CD4-positive, CD25-positive, alpha-beta regulatory T cell (primary cell): ENCODE measurements around the gene PIK3C2G. TPM values are rescaled to one million over a fixed set of nuclear protein-coding genes. Genes with fewer than 3 reads are reported as not detected.

Experiments
- ATAC-seq, 2 donors: fragments of 150-1000 bp; cut with Tn5 transposase; one replicate each; pipeline ENCODE4 v1.10.0; 2021; ENCODE audit warnings: low read depth in 2 of 2, moderate number of reproducible peaks in 2 of 2, moderate library complexity in 1 of 2
- DNase-seq, 3 donors: peaks; one replicate each; pipeline versions ENCODE4 v3.0.0 to v3.0.0-alpha.2; 2012 to 2022; ENCODE audit warnings: mixed read lengths in 1 of 3
- H3K27ac ChIP-seq: one replicate; pipeline ENCODE4 v1.7.0; 2013; ENCODE audit warnings: mild to moderate bottlenecking, low read length; ENCODE audit not compliant: insufficient read depth, poor library complexity, severe bottlenecking
- H3K27me3 ChIP-seq: one replicate; pipeline ENCODE4 v1.7.0; 2013; ENCODE audit warnings: low read length; ENCODE audit not compliant: control insufficient read depth, insufficient read depth
- H3K36me3 ChIP-seq: one replicate; pipeline ENCODE4 v1.7.0; 2013; ENCODE audit warnings: mild to moderate bottlenecking, low read length, moderate library complexity; ENCODE audit not compliant: control insufficient read depth, insufficient read depth
- H3K4me1 ChIP-seq: 2 replicates; pipeline ENCODE4 v1.7.0; 2013; ENCODE audit warnings: mild to moderate bottlenecking, low read length; ENCODE audit not compliant: insufficient read depth, control insufficient read depth, poor library complexity, severe bottlenecking
- H3K4me3 ChIP-seq: one replicate; pipeline ENCODE4 v1.7.0; 2013; ENCODE audit warnings: low read depth, mild to moderate bottlenecking, low read length, moderate library complexity
- H3K9me3 ChIP-seq, 2 experiments: 1 replicate in 1 of 2; 2 replicates in 1 of 2; pipeline ENCODE4 v1.7.0; 2013; ENCODE audit warnings: low read length in 2 of 2, mild to moderate bottlenecking in 1 of 2, moderate library complexity in 1 of 2; ENCODE audit not compliant: control insufficient read depth in 2 of 2
- H3K27ac Mint-ChIP-seq, 3 donors: one replicate each; pipeline ENCODE4 v1.8.0; 2020 to 2022; ENCODE audit warnings: mild to moderate bottlenecking in 3 of 3, mixed read lengths in 3 of 3, moderate library complexity in 2 of 3
- H3K27me3 Mint-ChIP-seq: one replicate; pipeline ENCODE4 v1.8.0; 2022; ENCODE audit warnings: mild to moderate bottlenecking, mixed read lengths
- H3K36me3 Mint-ChIP-seq: one replicate; pipeline ENCODE4 v1.8.0; 2020; ENCODE audit warnings: mixed read lengths
- H3K4me1 Mint-ChIP-seq, 4 donors: one replicate each; pipeline ENCODE4 v1.8.0; 2020 to 2022; ENCODE audit warnings: mixed read lengths in 4 of 4, mild to moderate bottlenecking in 1 of 4
- H3K4me3 Mint-ChIP-seq, 4 donors: one replicate each; pipeline ENCODE4 v1.8.0; 2020 to 2022; ENCODE audit warnings: mild to moderate bottlenecking in 4 of 4, mixed read lengths in 4 of 4, moderate library complexity in 3 of 4
- H3K9me3 Mint-ChIP-seq, 7 donors: one replicate each; pipeline ENCODE4 v1.8.0; 2020 to 2022; ENCODE audit warnings: mixed read lengths in 7 of 7, mild to moderate bottlenecking in 3 of 7, moderate library complexity in 2 of 7
- polyA plus RNA-seq, 4 donors: library from polyadenylated mRNA; unstranded; fragments of 300-500 nt; fragmentation: Illumina TruSeq; gene quantifications; one replicate each; pipeline ENCODE4 v1.2.3, GENCODE V29; 2021
- total RNA-seq: library from RNA; stranded (reverse); gene quantifications from one replicate; pipeline ENCODE4 v1.2.3, GENCODE V29; 2022

The PIK3C2G gene
- total and polyA plus RNA-seq, 5 donors from 2014 or later = not detected

DNA sequence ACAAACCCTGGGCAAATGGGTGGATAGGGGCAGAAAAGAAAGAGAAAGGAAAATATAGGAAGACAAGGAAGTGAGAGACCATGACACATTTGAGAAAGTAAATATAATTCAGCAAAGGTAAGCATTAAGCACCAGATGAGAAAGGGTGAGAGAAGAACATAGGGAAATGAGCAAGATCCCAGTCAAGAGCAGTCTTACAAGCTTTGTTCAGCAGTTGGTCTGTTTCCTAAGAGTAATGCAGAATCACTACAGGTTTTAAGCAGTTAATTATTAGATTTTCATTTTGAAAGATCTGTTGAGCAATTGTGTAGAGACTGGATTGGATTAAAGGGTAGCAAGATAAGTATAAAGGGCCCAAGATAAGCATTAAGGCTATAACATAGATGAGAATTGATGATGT, 330.2 kb downstream of the PIK3C2G start:
- Histone ChIP-seq H3K27ac (no peak overlapping the region), H3K4me1 (no peaks in the 10 kb centered on the region), H3K9me3 (no peaks in the 10 kb centered on the region), H3K4me3 (no peak overlapping the region), H3K27me3 (no peaks in the 10 kb centered on the region), H3K36me3 (no peaks in the 10 kb centered on the region)
- H3K27me3 Mint-ChIP-seq = no peaks in the 10 kb centered on the region
- no peaks in the 10 kb centered on the region for H3K36me3 Mint-ChIP-seq
- no peak for ATAC-seq
- peaks cover 0 to 11% (median 2%) of the 10 kb centered on the region in 7 donors for H3K9me3 Mint-ChIP-seq
- H3K4me1 Mint-ChIP-seq = no peaks in the 10 kb centered on the region
- no peak for DNase-seq
- no peak overlapping the region for H3K4me3 Mint-ChIP-seq
- no peak overlapping the region for H3K27ac Mint-ChIP-seq

DNA sequence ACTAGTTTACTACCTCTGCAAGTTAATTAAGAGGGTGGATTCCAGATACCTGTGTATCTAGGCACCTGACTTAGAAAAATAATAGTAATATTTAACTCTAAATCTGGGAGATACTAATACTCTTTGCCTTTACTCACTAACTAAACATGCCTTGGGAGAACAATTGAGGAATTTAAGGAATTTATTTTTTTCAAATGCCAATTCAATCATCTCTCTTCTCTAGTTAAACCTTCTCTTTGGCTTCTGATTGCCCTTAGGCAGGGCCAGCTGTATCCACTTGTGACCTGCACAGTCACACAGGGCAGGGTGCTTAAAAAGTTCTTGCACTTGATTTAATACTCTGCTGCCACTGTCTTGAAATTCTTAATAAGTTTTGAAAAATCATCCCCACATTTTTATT, 334.1 kb downstream of the PIK3C2G start:
- no peak for ATAC-seq
- Histone ChIP-seq H3K4me1 (no peaks in the 10 kb centered on the region), H3K4me3 (no peak overlapping the region), H3K27ac (no peak overlapping the region), H3K9me3 (no peaks in the 10 kb centered on the region), H3K27me3 (no peaks in the 10 kb centered on the region), H3K36me3 (no peaks in the 10 kb centered on the region)
- no peak overlapping the region for H3K27ac Mint-ChIP-seq
- H3K4me3 Mint-ChIP-seq = no peak overlapping the region
- peaks cover 0 to 2% (median under 1%) of the 10 kb centered on the region in 7 donors for H3K9me3 Mint-ChIP-seq
- DNase-seq = no peak
- H3K27me3 Mint-ChIP-seq = no peaks in the 10 kb centered on the region
- H3K4me1 Mint-ChIP-seq = no peaks in the 10 kb centered on the region
- H3K36me3 Mint-ChIP-seq = no peaks in the 10 kb centered on the region

DNA sequence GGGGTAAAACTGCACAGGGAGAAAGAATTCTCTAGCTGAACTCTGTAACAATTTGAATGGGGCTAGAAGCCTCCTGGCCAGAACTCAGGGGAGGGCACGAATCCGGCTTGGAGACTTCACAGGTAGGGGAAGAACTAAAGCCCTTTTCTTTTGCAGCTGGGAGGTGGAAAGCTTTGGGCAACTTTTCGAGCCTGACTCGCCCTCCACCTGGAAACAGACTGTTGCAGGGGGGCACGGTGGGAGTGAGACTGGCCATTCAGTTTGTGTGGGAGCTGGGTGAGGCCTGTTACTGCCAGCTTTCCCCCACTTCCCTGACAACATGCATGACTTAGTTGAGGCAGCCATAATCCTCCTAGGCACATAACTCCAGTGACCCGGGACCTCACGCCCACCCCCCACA, 340.6 kb downstream of the PIK3C2G start:
- H3K9me3 ChIP-seq = no peaks in the 10 kb centered on the region
- Mint-ChIP-seq H3K4me1 (no peaks in the 10 kb centered on the region), H3K9me3 (peaks cover 0 to 13% (median 2%) of the 10 kb centered on the region in 7 donors), H3K27me3 (no peaks in the 10 kb centered on the region), H3K27ac (no peak overlapping the region), H3K4me3 (no peak overlapping the region), H3K36me3 (no peaks in the 10 kb centered on the region)
- no peak overlapping the region for H3K27ac ChIP-seq
- H3K36me3 ChIP-seq = no peaks in the 10 kb centered on the region
- H3K4me3 ChIP-seq = no peak overlapping the region
- ATAC-seq (no peak), DNase-seq (no peak)
- H3K27me3 ChIP-seq = no peaks in the 10 kb centered on the region
- H3K4me1 ChIP-seq = no peaks in the 10 kb centered on the region

DNA sequence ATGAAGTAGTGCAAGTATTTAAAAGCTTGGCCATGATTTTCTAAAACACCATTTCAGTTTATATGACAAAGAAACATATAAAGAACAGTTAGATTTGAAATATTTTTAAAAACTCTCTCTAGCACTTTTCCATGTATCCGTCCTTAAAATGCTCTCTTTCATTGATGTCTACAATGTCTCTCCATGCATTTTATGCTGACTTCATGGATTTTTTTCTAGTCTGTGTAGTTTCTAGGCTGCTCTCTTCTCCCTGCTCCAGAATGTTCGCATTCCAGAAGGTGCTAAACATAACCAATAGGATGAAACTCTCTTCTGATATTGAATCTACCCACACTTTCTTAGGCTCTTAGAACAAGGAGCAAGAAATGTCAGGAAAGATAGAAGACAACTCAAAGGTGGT, 351.7 kb downstream of the PIK3C2G start:
- Mint-ChIP-seq H3K27ac (no peak overlapping the region), H3K36me3 (no peaks in the 10 kb centered on the region), H3K27me3 (no peaks in the 10 kb centered on the region), H3K4me1 (no peaks in the 10 kb centered on the region), H3K9me3 (peaks cover 0 to 21% (median 5%) of the 10 kb centered on the region in 7 donors), H3K4me3 (no peak overlapping the region)
- ATAC-seq (no peak), DNase-seq (no peak)
- Histone ChIP-seq H3K4me3 (no peak overlapping the region), H3K9me3 (no peaks in the 10 kb centered on the region), H3K27me3 (no peaks in the 10 kb centered on the region), H3K36me3 (no peaks in the 10 kb centered on the region), H3K27ac (no peak overlapping the region), H3K4me1 (no peaks in the 10 kb centered on the region)

DNA sequence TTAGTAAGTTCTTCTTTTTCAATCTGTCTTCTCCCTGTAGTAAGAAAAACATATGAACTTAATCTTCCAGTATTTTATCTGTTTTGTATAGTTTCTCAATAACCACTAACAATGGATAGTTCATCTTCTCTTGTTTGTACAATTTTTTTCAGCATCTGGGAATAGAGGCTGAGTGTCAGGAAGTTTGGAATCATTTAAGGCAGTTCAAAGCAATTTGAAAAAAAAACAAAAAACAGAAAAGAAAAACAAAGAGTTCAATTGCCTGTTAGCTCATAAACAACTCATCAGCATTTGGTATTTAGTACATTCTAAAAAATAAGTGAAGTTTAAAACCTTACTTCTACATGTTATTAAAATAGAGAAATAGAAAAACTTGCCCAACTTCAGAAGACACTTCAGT, 359.7 kb downstream of the PIK3C2G start:
- H3K27ac ChIP-seq = no peak overlapping the region
- H3K27ac Mint-ChIP-seq = no peak overlapping the region
- no peaks in the 10 kb centered on the region for H3K36me3 Mint-ChIP-seq

DNA sequence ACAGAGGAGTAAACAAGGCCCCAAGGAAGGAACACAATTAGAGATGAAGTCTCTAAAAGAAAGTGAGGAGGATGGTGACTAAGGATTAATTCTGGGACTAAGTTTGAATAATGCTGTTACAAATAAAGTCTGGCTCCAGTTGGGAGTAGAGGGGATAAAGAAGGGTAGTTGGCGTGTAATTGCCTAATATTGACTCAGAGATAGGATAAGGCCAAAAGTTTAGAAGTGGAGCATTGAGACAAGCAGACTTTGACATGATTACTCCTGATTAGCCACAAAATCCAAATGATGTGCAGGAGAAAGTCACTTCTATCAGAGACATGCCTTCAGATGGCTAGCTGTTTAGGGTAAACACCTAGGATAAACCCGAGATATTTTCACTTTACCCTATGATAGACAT, 368.1 kb downstream of the PIK3C2G start:
- Mint-ChIP-seq H3K9me3 (peaks cover 3 to 41% (median 11%) of the 10 kb centered on the region in 7 donors), H3K27ac (no peak overlapping the region), H3K27me3 (no peaks in the 10 kb centered on the region), H3K36me3 (no peaks in the 10 kb centered on the region), H3K4me1 (no peaks in the 10 kb centered on the region), H3K4me3 (peak overlapping the region in 1 of 4 donors; percentile 76)
- no peak for ATAC-seq
- Histone ChIP-seq H3K4me3 (no peak overlapping the region), H3K27ac (no peak overlapping the region), H3K27me3 (no peaks in the 10 kb centered on the region), H3K4me1 (no peaks in the 10 kb centered on the region), H3K36me3 (no peaks in the 10 kb centered on the region), H3K9me3 (no peaks in the 10 kb centered on the region)
- no peak for DNase-seq

More for the DNA sequence above, 359.7 kb downstream of the PIK3C2G start:
- H3K9me3 Mint-ChIP-seq = peaks cover 0 to 28% (median 5%) of the 10 kb centered on the region in 7 donors
- no peak overlapping the region for H3K4me3 Mint-ChIP-seq
- H3K4me1 Mint-ChIP-seq = no peaks in the 10 kb centered on the region
- no peaks in the 10 kb centered on the region for H3K27me3 ChIP-seq
- H3K9me3 ChIP-seq = no peaks in the 10 kb centered on the region
- DNase-seq = no peak
- H3K4me3 ChIP-seq = no peak overlapping the region
- no peaks in the 10 kb centered on the region for H3K27me3 Mint-ChIP-seq
- H3K4me1 ChIP-seq = no peaks in the 10 kb centered on the region
- H3K36me3 ChIP-seq = no peaks in the 10 kb centered on the region
- ATAC-seq = no peak

DNA sequence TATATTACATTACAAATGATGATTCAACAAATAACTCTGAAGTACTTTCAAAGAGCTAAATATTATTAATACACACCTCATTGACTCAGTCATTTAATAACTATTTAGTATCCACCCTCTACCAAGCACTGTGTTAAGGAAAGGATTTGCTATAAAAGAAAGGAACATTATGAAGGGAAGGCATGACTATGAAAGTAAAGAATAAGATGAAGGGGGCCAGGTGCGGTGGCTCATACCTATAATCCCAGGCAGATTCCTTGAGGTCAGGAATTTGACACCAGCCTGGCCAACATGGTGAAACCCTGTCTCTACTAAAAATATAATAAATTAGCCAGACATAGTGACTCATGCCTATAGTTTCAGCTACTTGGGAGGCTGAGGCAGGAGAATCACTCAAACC, 368.6 kb downstream of the PIK3C2G start:
- H3K27ac ChIP-seq = no peak overlapping the region
- Mint-ChIP-seq H3K36me3 (no peaks in the 10 kb centered on the region), H3K9me3 (peaks cover 3 to 43% (median 11%) of the 10 kb centered on the region in 7 donors), H3K27me3 (no peaks in the 10 kb centered on the region), H3K4me1 (no peaks in the 10 kb centered on the region), H3K4me3 (no peak overlapping the region), H3K27ac (no peak overlapping the region)
- peaks cover 0 to 2% of the 10 kb centered on the region in 2 experiments for H3K9me3 ChIP-seq
- H3K4me1 ChIP-seq = no peaks in the 10 kb centered on the region
- no peak overlapping the region for H3K4me3 ChIP-seq
- DNase-seq (no peak), ATAC-seq (no peak)
- H3K36me3 ChIP-seq = no peaks in the 10 kb centered on the region
- no peaks in the 10 kb centered on the region for H3K27me3 ChIP-seq

DNA sequence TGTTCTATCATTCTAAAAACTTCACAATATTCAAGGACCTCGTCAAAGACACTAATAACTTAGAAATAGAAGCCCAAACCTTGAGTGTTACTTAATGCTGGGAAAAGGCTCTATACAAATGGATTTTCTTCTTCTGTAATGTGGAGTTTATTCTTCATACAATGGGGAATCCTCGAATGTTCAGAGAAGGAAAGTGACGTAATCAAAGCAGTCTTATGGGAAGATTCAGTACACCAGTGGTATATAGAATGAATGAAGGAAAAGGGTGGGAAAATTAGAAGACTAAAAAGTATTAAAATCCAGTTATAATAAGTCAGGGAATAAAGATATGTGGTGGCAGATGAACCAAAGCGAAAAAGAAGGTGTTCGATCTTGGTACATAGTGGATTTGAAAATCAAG, 370.0 kb downstream of the PIK3C2G start:
- Mint-ChIP-seq H3K27me3 (no peaks in the 10 kb centered on the region), H3K4me3 (no peak overlapping the region), H3K4me1 (no peaks in the 10 kb centered on the region), H3K36me3 (no peaks in the 10 kb centered on the region), H3K27ac (no peak overlapping the region), H3K9me3 (peaks cover 4 to 30% (median 11%) of the 10 kb centered on the region in 7 donors)
- no peaks in the 10 kb centered on the region for H3K4me1 ChIP-seq
- no peaks in the 10 kb centered on the region for H3K27me3 ChIP-seq
- DNase-seq (no peak), ATAC-seq (no peak)
- no peak overlapping the region for H3K27ac ChIP-seq
- H3K9me3 ChIP-seq = peaks cover 0 to 2% of the 10 kb centered on the region in 2 experiments
- no peak overlapping the region for H3K4me3 ChIP-seq
- no peaks in the 10 kb centered on the region for H3K36me3 ChIP-seq
